HG03439 (cell line): ENCODE results near the gene HDGF.
A peak's percentile ranks its signal among the peaks of the same experiment; 100 is the strongest.

Source experiments
- ATAC-seq: cut with Tn5 transposase; IDR thresholded peaks from one replicate; pipeline ENCODE4 v1.9.1; 2021; ENCODE audit warnings: mild to moderate bottlenecking, moderate library complexity; ENCODE audit not compliant: unreplicated experiment

The HDGF gene

GRCh38 chr1:156751451-156751756 lies at the start of gene HDGF:
Gene HDGF (minus strand): TSS chr1:156751675. CDS start chr1:156751429, 246 bp downstream.
- ATAC-seq, result peak; percentile 10

GRCh38 chr1:156797212-156797871 lies 45.9 kb upstream of the HDGF start:
- ATAC-seq, result no peak

DNA sequence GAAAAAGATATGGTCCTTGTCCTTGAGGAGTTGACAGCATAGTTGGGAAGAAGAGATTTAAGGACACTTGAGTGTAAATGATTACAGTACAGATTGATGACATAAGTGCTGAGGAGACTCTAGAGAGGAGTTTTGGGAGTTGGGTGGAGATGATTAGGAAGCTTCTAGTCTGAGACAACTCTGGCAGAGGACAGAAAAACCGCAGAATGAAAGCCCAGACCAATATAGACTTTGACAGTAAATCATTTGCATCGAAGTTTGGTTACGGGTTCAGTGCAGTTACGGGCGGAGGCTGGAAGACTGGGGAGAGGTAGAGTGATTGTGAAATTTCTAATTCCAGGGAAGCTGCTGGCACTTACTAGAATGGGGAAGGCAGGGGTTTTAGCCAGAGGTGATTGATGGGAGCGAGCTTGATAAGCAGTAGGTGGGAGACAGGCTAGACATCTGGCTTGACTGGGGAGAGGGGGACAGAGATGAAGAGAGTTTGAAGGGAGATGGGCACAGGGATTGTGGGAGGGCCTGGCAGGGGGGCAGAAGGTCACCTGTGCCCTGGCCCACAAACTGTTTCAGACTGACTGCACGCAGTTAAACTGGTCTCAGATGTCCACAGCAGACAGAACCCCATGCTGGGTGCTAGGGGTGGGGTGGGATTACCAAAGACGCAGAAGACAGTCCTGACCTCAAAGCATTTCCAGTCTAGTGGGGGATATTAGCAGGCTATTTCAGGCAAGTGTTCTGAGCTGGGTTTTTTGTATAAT lies 45.0 kb upstream of the HDGF start:
- ATAC-seq, result no peak

DNA sequence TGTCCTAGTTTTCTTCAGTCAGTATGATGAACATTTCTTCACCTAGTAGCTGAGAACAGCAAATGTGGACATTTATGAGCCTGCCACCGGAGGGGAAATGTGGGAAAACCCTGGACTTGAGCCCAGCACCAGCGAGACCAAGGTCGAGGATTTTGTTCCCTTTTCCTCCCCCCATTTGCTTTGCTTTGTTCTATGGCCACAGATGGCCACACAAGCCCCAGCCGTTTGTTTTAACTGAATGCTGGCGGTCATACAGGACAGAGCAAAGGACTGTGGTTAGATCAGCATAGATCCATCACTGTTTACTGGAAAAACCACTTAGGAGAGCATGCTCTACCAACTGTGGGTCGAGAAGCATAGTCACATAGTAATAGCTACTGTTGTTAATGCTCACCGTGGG lies 44.3 kb upstream of the HDGF start:
- ATAC-seq, result no peak

- ATAC-seq, result no peak
Measured at GRCh38 chr1:156795374-156795733, 43.9 kb upstream of the HDGF start.

GRCh38 chr1:156794506-156795373 lies 43.3 kb upstream of the HDGF start:
- ATAC-seq, result no peak

- no peak for ATAC-seq
Measured at GRCh38 chr1:156789621-156790318, 38.3 kb upstream of the HDGF start.

- ATAC-seq, result no peak
Measured at GRCh38 chr1:156788136-156788535, 36.7 kb upstream of the HDGF start.

DNA sequence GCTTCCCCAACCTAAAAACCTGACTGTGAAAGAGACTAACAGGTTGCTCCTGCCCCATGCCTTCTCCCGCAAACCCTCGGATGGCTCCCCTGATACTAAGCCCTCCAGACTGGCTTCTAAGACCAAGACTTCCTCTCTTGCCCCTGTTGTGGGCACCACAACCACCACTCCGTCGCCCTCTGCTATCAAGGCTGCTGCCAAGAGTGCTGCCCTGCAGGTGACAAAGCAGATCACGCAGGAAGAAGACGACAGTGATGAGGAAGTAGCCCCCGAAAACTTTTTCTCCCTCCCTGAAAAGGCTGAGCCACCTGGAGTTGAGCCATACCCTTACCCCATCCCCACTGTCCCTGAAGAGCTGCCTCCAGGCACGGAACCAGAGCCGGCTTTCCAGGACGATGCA lies 35.2 kb upstream of the HDGF start:
- no peak for ATAC-seq

DNA sequence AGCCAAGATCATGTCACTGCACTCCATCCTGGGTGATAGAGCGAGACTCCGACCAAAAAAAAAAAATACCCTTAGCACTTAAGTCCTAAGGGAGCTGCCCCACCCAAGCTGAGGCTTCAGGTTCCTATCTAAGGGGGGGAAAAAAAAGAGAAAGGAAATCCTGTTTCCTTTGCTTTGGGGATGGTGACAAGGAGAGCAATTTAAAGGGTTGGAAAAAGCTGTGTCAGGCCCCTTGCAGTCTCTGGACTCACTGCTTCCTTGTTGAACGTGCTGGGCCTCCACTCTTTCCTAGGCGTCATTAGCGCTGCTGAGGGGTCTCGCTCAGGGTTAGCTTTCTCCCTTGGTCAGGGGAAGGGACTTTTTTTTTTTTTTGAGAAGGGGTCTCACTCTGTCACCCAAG lies 34.0 kb upstream of the HDGF start:
- ATAC-seq, result no peak

GRCh38 chr1:156781585-156782186 lies 30.2 kb upstream of the HDGF start:
- ATAC-seq, result no peak

- ATAC-seq, result no peak
Measured at GRCh38 chr1:156777573-156777972, 26.1 kb upstream of the HDGF start.

DNA sequence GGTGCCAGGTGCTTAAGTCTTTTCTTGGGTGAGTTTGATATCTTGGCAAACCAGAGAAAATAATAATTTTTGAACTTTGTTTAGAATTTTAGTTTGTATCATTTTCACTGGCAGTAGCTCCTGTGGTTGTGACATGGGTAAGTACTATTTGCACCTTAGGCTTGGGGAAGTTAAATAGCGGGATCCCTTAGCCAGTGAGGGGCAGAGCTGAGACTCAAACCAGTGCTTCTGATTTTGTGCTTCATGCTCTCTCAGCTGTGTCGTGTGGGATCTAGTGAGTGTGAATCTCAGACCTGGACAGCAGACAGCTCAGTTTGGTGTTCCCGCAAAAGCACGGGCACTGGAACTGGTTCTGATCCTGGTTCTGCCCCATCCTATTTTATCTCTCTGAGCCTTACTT lies 25.5 kb upstream of the HDGF start:
- ATAC-seq, result no peak

- ATAC-seq, result no peak
Measured at GRCh38 chr1:156775799-156776198, 24.3 kb upstream of the HDGF start.

- ATAC-seq, result no peak
Measured at GRCh38 chr1:156773607-156774006, 22.1 kb upstream of the HDGF start.

DNA sequence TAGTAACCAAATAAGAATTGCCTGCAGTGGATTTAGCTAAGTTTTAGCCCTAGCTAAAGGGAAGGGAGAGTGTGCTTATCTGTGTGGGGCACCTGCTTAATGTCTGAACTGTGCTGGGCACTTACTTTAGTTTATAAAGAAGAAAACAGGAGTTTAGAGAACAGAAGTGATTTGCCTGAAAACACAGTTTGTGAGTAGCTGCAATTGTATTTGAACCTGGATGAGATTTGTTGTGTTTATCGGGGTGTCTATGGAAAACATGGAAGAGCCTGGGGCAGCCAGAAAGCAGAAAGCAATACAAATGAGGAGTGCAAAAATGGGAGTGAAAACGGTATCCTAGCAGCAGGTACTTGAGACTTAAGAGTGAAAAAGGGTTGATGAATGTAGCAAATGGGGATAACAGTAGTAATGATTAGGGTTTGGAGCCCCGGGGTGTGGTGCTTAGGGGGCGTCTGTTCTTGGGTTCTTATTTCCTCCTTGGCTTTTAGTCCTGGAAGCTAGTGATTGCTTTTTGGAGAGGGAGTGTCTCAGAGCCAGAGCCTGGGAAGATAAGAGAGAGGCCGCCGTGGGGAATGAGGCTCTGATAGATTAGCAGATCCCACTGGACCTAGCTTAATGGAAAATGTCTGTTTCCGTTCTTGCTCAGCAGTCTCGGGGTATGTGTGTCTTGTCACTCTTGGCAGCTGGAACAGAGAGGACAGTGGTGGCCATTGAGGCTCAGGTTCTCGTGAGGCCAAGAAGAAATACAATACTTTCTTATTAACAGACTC lies 21.4 kb upstream of the HDGF start:
- ATAC-seq, result no peak

- no peak for ATAC-seq
Measured at GRCh38 chr1:156772222-156772621, 20.7 kb upstream of the HDGF start.

- ATAC-seq, result no peak
Measured at GRCh38 chr1:156768610-156769295, 17.3 kb upstream of the HDGF start.

DNA sequence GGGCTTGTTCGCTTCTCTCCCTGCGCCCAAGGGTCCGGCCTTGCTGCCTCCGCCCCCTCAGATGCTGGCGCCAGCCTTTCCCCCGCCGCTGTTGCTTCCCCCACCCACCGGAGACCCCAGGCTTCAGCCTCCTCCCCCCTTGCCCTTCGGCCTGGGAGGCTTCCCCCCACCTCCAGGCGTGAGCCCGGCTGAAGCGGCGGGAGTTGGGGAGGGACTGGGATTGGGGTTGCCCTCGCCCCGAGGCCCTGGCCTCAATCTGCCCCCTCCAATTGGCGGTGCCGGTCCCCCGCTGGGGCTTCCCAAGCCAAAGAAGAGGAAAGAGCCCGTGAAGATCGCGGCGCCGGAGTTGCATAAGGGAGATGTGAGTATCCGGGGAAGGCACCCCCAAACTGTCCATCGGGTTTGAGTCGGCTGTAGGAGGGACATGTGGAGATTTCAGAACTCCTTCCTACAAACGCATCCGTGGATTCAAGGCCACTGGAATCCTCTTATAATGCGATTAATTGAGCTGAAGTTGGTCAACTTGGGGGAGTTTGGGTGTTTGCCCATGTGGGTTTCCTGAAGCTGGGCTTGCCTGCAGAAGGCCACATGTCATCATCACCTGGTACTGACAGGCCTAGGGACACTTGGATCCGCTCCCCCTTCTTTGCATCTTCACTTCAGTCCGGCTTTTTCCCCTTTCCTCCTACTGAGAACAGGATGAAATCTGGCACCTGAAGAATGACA lies 16.6 kb upstream of the HDGF start:
- ATAC-seq, result peak; percentile 2
